ENCODE measurements around the gene SORBS2.
"Not testable (repeated sequence)": the region's sequence is repeated elsewhere in the genome, so short reads cannot be mapped to it uniquely, and the experiment has no call there.

Gene SORBS2

DNA sequence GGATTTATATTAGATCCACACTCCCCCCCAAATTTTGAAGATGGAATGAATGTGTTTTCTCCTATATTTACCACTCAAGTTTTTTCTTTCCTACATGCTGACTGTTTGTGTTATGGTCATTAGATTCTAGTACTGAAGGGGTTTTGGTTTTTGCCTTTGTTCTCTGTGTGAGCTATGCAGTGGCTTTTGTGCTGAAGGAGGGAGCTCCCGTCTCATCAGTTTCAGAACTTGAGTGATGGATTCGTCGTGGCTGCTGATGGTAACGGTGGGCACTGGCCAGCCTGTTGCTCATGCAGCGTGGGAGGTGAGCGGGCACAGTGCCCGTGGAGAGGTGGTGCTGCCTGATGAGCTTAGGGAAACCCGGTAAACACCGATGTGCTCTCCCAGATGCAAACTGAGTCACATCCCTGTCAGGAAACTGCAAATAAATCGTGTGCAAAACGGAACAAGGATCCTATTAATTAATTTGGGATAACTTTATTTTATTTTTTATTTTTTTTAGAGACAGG lies 101.5 kb downstream of the SORBS2 start:
- no peak for DNase-seq

DNA sequence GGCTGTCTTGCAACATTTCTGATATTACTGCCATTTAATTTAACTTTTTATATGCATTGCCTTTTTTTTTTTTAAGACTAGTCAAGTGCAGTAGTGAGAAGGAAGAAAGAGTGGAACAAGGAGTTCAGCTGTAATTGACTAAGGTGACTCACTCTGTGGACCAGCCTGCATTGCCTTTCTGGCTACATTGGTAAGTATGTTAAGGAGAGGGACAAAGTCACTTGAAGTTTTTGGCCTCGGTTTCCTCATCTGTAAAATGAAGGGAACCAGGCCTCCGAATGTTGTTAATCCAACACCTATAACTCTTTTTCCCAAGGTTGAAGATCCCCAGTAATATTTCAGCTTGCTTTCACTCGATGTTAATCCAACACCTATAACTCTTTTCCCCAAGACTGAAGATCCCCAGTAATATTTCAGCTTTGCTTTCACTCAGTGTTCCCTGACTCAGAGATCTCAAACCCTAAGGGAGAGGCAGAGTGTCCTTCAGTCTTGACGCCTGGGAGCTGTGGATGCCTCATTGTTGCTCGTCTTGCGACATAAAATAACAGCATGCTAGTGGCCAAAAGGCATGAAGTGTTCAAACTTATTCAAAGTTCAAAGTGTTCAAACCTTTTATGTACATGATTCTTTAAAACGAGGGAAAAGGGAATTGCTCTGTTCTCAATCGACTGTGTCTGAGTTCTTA lies 102.0 kb downstream of the SORBS2 start:
- no peak for DNase-seq

DNA sequence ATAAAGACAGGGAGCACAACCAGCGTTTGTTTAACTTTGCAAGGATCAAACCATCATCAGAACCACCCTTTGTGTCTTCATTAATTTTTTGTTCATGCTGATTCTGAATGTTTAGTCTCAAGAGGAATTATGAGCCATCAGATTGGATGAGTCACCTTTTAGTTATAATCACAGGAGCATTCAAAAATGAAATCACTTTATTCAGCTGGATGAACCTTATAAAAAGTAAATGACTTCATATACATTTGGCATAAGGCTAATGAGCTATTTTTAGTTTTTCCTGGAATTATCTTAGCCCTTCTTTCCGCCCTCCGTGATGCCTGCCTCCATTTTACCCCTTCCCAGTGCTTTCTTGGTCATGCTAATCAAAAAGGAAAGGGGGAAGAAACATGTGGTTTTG lies 103.6 kb downstream of the SORBS2 start:
- DNase-seq, result no peak

DNA sequence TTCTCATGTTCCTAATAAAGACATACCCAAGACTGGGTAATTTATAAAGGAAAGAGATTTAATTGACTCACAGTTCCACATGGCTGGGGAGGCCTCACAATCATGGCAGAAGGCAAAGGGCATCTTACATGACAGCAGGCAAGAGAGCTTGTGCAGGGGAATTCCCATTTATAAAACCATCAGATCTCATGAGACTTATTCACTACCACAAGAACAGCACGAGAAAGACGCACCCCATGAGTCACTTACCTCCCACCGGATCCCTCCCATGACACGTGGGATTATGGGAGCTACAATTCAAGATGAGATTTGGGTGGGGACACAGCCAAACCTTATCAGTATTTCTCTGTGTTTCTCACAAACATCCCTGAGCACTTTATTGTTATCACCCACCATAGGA lies 104.4 kb downstream of the SORBS2 start:
- not testable (repeated sequence) for DNase-seq

DNA sequence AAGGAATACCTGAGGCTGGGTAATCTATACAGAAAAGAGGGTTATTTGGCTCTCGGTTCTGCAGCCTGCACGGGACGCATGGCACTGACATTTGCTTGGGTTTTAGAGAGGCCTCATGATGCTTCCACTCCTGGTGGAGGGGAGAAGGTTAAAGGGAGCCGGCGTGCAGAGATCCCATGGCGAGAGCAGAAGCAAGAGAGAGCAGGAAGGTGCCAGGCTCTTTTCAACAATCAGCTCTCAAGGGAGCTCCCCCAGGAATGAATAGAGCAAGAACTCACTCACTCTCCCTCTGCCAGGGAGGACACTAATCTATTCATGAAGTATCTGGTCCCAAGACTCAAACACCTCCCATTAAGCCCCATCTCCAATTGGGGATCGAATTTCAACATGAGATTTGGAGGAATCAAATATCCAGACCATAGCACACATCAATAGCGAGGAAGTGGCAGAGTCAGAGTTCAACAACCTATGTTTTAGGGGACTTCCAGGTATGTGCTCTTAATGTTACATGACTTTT lies 109.8 kb downstream of the SORBS2 start:
- DNase-seq, result peak; percentile 11

DNA sequence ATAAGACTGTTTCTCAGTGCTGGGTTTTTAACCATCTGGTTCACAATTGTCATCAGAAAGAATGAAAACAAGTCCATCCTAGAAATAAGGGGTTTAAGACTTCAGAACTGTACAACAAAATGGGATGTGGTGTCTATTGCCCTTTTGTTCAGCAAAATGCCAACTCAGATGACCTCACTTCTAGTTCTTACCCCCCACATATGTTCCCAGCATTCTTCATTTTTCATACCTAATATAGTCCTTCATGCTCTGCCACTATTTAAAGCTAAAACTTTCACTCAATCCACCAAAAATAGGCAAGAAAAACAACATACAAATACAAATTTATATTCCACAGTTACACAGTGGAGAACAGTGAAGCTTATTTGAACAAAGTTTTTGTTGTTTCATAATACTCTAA lies 111.4 kb downstream of the SORBS2 start:
- DNase-seq, result no peak

DNA sequence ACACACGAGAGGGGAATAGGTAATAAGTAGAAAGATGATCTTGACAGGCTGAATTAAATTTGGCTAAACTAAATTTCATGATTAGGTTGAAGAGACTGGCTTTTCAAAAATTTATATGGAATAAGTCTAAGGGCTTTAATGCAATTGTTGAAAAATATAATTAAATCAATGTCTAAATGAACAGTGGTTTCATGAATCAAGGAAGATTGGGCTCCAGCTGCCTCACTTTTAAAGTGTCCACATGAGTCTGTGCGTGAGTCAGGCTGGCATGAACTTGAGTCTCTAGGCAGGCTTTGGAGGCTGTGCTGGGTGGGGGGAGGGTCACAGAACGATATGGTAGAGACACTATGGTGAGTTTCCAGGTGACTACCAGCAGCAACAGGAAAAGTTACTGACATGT lies 111.9 kb downstream of the SORBS2 start:
- DNase-seq, result peak; percentile 25

DNA sequence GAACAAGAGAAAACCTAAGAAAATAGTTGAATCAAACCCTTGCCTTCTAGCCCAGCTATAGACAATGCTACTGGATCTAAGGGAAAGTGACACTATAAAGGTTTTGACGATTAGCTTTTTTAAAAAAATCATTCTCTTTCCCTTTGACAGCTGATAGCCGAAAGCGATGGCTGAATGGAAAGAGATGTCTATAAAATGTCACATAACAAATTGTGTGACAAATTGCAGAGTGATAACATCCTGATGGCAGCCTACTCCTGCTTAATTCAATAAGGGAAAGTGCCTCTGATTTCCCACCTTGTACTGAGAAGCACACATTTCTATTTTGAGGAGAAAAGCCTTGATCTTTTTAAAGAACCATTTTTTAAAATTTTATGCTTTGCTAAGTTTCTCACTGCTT lies 114.5 kb downstream of the SORBS2 start:
- no peak for DNase-seq

DNA sequence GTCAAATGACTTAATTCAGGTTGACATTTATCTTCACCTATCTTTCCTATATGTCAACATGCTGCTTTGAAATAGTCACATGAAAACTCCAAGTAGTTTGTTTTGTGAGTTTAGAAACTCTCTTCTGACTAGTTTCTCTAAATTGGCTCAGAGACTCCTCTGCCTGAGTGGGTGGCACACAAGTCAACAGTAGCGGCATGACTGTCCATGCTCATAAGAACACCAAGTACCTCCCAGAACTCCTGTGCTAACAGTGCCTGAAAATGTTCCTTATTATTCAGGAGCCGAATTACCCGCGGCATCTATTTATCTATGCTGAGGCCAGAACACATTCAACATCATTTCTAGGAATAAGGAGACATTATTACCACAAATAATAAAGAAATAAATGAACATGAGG lies 116.3 kb downstream of the SORBS2 start:
- DNase-seq, result no peak

DNA sequence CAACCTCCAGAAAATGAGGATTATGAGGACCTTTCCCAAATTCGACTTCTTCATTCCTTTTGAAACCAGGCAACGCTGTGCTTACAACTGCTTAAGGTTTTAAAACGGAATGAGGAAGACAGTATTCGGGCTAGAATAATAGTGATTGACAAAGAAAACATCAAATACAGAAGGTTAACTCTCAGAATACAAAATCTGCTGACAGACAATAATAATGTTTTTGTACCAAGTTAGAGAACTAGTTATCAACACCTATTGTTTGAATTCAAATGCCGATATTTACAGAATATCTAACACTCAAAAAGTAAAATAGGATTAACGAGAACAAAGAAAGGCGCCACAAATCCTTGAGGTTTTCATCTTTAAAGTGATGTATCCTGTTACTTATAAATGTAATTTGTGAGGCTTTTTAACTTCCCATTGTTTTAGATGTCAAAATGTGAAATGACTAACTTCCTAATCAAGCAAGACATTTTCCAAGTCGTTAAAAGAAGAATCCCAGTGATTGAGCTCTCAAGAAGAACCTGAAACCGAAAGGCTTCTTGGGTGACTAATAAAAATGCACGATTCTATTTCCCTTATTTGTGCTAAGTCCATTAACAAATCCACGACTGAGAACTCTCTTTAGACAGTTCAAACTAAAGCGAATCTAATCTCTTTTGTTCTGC lies 118.3 kb downstream of the SORBS2 start:
- DNase-seq, result no peak

DNA sequence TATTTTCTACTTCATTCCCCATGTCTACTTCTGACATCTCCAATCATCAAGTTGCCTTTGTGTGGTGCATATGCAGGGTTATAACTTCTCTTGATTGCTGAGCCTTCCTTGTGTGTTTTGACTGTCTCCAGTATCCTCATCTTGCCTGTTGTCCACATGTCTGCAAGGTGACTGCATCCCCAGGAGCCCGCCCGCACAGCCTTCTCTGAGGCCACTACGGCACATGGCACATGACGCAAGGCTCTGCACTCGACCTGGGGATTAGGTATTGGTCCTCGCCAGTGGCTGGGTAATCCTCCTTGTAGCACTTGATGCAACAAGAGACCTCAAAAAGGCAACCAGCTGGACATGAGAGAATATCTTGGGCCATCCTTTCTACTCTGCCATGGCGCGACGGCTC lies 122.6 kb downstream of the SORBS2 start:
- DNase-seq, result no peak

DNA sequence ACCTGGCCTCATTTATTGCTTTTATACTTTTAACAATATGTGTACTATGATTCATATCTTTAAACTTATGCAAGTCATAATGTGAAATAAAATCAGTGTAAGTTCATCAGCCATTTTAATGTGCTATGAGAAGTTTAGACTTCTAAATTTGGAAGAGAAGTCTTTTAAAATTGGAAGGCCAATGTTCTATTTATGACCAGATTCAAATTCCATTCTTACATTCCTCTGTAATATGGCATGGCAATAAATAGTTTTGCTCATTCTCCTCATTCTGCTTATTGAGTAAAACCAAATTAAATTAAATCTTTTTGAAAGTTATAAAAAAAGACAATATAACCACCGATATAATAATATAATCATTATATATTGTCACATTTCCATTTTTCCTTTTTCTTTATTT lies 126.2 kb downstream of the SORBS2 start:
- no peak for DNase-seq

DNA sequence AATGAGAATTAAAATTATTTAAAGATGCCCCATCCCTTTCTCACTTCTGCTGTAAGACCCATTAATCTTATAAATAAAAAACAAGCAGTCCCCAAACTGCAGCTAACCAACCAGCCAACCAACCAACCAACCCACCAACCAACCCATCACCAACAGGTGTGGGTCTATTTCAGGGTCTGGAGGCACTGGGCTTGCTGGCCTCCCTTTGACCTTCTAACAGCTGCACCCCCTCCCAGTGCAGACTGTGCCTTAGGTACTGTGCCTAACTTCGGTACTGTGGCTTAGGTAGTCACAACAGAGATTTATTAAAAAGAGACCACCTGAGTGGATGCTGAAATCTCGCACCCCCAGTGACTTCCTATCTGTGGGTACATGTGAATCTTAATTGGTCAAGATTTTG lies 128.1 kb downstream of the SORBS2 start:
- no peak for DNase-seq

DNA sequence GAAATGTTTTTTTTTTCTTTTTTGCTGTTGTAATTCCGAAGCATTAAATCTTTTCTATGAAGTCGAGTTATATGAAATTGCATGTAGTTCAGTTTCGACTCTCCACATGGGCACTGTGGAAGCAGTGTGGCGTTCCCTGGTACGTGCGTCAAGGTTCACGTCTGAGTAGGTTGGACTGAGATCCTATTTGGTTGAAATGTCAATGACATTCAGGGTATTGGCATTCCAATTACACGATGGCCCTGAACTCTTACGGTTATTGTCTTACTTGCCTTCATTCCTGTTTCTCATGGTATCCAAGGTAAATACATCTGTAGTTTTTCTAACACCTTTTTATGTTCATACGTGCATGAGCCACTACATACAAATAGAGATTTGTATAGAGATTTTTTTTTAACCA lies 128.8 kb downstream of the SORBS2 start:
- DNase-seq, result no peak

DNA sequence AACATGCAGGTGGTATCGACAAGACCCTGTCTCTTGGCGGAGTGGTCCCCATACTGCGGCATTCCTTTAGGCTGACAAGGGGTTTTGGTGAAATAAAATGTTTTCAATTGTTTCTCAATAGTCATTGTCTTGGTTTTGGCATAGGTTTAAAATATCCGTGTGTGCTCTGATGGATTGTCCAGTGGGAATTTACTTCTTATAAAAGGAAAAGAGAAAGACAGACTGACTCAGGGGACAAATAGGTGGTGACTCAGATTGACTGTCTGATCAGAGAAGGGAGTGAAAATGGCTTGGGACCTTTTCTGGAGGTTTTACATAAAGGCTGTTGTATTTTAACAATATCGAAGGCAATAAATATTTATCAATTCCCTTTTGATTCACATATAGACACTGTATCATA lies 129.8 kb downstream of the SORBS2 start:
- no peak for DNase-seq

DNA sequence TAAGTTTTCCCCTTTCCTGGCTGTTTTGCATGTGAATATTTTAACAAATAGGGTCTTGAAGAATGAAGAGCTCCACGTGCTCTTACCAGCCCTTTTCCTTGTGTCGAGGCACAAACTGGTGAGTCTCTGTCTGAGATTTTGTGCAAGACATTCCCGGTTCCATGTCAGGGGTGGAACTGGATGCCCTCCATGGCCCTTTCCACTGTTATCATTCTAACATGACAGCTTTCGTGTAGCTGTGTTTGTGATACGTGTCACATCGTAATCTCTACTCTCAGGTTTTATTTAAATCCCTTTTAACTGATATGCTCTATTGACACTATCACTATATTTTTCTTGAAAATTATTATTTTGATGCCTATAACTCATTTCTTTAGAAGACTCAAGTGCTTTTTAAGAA lies 130.4 kb downstream of the SORBS2 start:
- DNase-seq, result no peak

DNA sequence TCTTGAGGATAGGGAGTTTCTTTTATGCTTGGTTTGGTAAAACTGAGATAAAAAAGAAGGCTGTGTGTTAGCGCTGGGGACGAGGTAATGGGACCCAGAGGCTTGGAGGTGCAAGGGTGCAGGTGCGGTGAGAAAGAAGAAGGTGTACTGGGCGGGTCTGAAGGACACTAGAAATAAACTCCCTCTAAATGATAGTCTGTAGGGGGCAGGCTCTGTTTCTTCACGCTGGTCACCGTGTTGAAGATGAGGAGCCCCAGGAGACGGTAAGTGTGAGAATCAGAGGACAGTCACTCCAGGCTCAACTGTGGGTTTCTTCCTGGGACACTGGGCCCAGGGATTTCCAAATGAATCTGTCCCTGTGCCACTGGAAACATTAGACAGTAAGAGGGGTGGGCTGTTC lies 131.4 kb downstream of the SORBS2 start:
- DNase-seq, result no peak

DNA sequence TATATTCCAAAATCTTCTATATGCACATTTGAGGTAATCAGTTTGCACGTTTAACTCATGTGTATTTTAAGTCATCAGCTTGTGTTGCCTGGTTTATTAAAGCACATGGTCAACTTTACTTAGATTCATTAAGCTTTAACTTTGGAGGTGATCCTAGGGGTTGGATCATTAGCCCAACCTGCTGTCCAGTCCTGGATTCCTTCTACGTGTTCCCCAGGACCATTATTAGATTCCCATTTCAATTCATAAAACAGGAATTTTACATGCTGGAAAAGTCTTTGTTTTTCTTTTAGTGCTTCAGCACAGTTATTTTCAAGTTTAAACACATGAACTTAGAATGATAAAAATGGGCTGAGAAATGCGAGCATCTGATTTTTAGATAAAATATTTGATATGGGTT lies 132.5 kb downstream of the SORBS2 start:
- no peak for DNase-seq

DNA sequence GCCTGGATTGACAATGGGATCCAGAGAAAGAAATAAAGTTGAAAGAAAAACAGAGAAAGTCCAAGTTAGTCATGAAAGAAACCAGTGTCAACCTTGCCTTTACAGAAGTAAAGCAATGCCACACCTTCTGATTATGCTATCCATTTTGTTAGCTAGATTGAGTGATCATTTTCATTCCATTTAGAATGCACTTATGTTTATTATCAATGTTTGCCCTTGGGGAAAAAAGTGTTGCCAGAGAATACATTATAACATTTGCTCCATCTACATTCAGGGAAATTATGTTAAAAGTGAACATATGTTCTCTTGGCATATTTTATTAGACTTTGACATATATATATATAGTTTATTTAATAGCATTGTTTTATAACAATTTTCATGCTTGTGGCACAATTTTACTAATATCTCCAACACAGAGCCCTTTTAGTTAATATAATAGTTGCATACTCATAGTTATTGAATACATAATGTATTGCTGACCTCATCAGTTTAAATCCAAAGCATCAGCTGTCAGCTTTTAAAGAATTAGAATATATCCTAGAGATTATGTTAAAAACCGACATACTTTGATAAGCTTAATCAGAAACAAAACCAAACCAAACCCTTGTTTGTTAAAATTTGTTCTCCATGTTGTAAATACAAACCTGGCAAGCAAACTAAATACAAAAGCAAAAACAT lies 134.2 kb downstream of the SORBS2 start:
- no peak for DNase-seq

DNA sequence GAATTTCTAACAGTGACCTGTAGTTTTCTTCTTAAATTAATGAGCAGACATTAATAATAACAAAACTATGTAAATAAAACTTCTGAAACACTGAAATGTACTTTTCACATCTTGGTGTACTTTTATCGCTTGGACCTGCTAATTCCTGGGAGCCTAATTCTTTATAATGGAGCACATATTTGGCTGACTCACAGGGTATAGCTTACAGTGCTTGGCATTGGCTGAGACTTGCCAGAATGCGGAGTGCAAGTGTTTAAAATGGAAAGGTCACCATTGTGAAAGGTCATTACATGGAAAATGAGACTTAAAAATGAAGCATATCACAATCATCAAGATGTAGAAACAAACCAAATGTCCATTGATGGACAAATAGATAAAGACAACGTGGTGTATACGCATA lies 139.4 kb downstream of the SORBS2 start:
- no peak for DNase-seq

DNA sequence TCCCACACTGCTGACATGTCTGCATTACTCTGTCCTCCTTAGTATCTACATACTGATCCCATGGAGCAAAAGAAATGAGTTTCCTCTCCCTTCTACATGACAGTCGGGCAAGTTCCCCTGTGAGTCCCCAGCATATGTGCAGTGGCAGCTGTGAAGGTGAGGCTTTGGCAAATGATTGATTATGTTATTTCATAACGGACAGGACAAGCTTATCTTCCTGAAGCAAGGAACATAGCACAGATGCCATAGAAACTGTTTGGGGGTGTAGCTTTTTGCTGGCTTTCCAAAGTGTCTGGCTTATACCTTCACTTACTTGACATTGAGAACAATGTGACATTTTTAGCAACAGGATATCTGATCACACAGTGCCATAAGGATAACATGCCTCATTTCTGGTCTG lies 139.8 kb downstream of the SORBS2 start:
- no peak for DNase-seq

DNA sequence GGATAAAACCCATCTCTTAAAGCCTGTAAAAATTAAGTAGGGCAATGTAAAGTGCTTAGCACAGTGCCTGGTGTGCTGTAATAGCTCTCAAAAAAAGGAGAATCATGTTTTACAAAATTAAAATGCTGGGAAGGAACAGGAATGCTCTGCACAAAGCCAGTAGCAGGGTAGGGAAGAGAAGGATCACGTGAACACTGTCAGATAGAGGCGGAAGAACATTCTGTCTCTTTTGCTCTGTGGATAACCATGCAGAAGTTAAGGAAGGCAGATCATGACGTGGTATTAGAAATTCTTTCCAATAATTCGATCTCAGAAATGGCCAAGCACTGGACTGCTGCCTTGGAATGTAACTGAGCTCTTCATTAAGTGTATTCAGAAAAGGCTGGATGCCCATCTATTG lies 140.5 kb downstream of the SORBS2 start:
- no peak for DNase-seq

DNA sequence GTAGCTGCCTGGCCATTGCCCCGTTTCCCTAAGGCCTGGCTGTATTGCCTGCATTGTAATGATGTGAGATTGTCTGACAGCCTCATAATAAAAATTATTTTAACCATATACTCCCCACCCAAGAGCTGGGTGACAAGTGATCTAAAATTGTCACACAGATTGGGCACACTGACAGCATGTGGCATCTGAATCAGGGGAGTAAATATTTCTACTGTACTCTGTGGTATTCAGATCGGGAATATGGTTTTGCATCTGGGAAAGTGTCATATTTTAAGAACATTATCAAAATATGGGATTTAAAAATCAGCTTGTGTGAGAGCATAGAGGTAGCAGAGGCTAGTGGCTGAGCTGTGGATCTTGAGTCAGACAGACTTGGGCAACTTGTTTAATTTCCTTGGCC lies 140.9 kb downstream of the SORBS2 start:
- no peak for DNase-seq

DNA sequence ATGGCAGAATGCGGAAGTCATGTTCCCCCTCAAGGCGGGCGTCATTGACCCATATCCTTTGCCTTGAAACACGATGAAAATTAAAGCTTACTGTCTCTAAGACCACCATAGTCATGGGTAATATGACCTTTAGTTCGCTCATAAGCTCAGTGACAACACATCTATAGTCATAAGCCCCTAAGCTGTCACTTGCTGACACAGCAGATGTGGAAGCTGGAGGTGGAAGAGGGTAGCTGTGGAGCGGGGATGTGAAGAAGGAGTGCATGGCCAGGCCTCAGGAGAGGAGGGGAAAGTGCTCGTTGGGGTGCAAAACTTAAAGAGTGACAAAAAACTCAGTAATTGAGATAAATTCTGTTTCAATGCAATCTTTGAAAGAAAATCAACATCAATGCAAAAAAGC lies 142.7 kb downstream of the SORBS2 start:
- DNase-seq, result no peak

All from NCI-H510A treated with DMSO at 0.1 percent for 48 hours (cell line).